ENCODE measurements around the gene ARFGEF3.

The ARFGEF3 gene

GRCh38 chr6:138377844-138378243 is 216.1 kb downstream of the ARFGEF3 start, which contains the start of gene SMIM28:
TSS of gene SMIM28 (plus strand) at chr6:138377905. CDS start at chr6:138378073, 168 bp downstream.
- H3K4me3 ChIP-seq (ENCODE audit: low read length): no peak within 1 kb of the TSS
- no peak for DNase-seq (ENCODE audit: low read depth)
- no peak for TF ChIP-seq CTCF (conservative IDR thresholded peaks at IDR 0.05; ENCODE audit: low read length)

- TF ChIP-seq CTCF (conservative IDR thresholded peaks at IDR 0.05; ENCODE audit: low read length): no peak
- no peak overlapping the region for H3K4me3 ChIP-seq (ENCODE audit: low read length)
- no peak for DNase-seq (ENCODE audit: low read depth)
These were observed 216.7 kb downstream of the ARFGEF3 start for GRCh38 chr6:138378463-138378862.

GRCh38 chr6:138382498-138383265 is 220.9 kb downstream of the ARFGEF3 start:
- DNase-seq (ENCODE audit: low read depth): no peak
- H3K4me3 ChIP-seq (ENCODE audit: low read length): no peak overlapping the region
- TF ChIP-seq CTCF (conservative IDR thresholded peaks at IDR 0.05; ENCODE audit: low read length): no peak

GRCh38 chr6:138383776-138384175 is 222.0 kb downstream of the ARFGEF3 start:
- no peak for TF ChIP-seq CTCF (conservative IDR thresholded peaks at IDR 0.05; ENCODE audit: low read length)
- no peak for DNase-seq (ENCODE audit: low read depth)
- no peak overlapping the region for H3K4me3 ChIP-seq (ENCODE audit: low read length)

GRCh38 chr6:138386897-138387296 is 225.2 kb downstream of the ARFGEF3 start:
- TF ChIP-seq CTCF (conservative IDR thresholded peaks at IDR 0.05; ENCODE audit: low read length): no peak
- DNase-seq (ENCODE audit: low read depth): no peak
- no peak overlapping the region for H3K4me3 ChIP-seq (ENCODE audit: low read length)

GRCh38 chr6:138387577-138388368 is 226.0 kb downstream of the ARFGEF3 start:
- TF ChIP-seq CTCF (conservative IDR thresholded peaks at IDR 0.05; ENCODE audit: low read length): no peak
- H3K4me3 ChIP-seq (ENCODE audit: low read length): no peak overlapping the region
- DNase-seq (ENCODE audit: low read depth): no peak
